ENCODE results near the gene HDAC4.

- TF ChIP-seq CTCF (IDR thresholded peaks at IDR 0.05) (no peak), POLR2A (IDR thresholded peaks at IDR 0.05) (no peak)
Measured at GRCh38 chr2:239157771-239158170, 243.0 kb downstream of the HDAC4 start.
